Measurements from ENCODE around the gene ZDHHC14.

The ZDHHC14 gene

DNA sequence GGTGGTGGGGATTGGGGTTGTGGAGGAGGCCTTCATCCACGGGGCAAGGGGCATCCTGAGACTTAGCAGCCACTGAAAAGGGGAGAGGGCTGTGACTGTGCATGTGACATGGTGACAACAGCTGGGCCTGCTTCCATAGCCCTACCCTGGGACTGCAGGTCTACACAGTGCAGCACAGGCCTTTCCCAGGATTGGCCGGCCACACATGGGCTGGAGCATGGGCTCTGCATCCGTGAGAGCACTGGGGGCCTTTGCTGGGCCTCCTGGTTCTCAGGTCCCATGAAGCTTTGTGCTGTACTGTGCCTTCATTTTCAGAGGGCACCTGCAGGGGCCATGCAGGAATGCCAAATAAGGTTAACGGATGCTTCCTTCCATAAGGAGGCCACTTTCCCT lies 56.0 kb downstream of the ZDHHC14 start:
- no peak for DNase-seq (ENCODE audit: low read depth, low spot score)
- in situ Hi-C loops (cut with HindIII; ENCODE audit: low sequenced_read_pairs), result no loop called here
- no peak overlapping the region for H3K4me3 ChIP-seq (ENCODE audit: low read depth, low read length)
- TF ChIP-seq, protein P1, sequence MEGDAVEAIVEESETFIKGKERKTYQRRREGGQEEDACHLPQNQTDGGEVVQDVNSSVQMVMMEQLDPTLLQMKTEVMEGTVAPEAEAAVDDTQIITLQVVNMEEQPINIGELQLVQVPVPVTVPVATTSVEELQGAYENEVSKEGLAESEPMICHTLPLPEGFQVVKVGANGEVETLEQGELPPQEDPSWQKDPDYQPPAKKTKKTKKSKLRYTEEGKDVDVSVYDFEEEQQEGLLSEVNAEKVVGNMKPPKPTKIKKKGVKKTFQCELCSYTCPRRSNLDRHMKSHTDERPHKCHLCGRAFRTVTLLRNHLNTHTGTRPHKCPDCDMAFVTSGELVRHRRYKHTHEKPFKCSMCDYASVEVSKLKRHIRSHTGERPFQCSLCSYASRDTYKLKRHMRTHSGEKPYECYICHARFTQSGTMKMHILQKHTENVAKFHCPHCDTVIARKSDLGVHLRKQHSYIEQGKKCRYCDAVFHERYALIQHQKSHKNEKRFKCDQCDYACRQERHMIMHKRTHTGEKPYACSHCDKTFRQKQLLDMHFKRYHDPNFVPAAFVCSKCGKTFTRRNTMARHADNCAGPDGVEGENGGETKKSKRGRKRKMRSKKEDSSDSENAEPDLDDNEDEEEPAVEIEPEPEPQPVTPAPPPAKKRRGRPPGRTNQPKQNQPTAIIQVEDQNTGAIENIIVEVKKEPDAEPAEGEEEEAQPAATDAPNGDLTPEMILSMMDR (IDR thresholded peaks at IDR 0.05; ENCODE audit: low read depth, low read length), result no peak

DNA sequence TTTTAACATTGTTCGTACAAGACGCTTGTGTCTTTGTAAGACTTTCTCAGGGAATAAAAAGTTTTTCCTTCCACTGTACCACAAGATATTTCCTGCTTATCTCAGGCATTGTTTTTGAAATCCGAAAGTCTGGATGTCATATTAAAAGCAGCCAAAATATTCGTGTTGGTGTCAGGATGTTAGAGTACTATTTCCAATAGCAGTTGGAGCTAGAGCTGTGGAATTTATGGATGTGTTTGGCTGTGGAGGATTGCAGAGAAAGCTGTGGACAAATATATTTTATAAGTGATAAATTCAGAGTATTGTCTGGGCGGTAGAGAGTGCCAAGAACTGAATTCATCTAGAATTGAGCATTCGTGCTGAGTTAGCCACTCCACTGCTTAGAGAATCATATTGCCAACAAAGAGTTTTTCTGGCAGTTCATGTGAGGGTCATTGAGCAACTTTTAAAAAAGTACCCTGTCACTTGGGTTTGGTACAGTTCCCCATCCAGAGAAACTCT lies 57.7 kb downstream of the ZDHHC14 start:
- in situ Hi-C loops (cut with HindIII; ENCODE audit: low sequenced_read_pairs), result no loop called here
- no peak for DNase-seq (ENCODE audit: low read depth, low spot score)
- H3K4me3 ChIP-seq (ENCODE audit: low read depth, low read length), result no peak overlapping the region
- TF ChIP-seq, protein P1 (IDR thresholded peaks at IDR 0.05; ENCODE audit: low read depth, low read length), result no peak

DNA sequence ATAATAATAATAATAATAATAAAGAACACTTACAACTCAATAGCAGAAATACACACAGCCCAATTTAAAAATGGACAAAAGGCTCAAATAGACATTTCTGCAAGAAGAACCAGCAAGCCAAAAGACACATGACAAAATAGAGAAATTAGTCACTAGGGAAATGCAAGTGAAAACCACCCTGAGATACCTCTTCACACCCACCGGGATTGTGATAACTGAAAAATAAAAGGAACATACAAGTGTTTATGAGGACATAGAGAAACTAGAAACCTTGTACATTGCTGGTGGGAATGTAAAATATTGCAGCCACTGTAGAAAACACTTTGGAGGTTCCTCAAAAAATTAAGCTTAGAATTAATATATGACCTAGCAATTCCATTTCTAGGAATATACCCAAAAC lies 59.2 kb downstream of the ZDHHC14 start:
- no peak for DNase-seq (ENCODE audit: low read depth, low spot score)
- in situ Hi-C loops (cut with HindIII; ENCODE audit: low sequenced_read_pairs), result no loop called here
- H3K4me3 ChIP-seq (ENCODE audit: low read depth, low read length), result no peak overlapping the region
- TF ChIP-seq, protein P1 (IDR thresholded peaks at IDR 0.05; ENCODE audit: low read depth, low read length), result no peak

DNA sequence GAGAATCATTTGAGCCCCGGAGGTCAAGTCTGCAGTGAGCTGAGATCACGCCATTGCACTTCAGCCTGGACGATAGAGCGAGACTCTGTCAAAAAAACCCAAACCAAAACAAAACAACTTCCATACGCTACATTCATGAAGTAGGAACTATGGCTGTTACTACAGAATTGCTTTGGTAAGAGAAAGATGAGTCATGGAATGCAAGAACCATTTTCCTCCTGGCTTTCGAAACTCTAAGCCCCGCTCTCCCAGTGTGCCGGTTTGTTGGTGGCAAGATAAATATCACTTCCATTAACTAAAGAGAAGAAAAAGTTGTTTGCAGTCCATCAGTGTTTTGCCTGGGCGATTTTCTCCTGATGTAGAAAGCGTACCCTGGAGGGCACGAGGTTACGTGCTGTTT lies 61.3 kb downstream of the ZDHHC14 start:
- TF ChIP-seq, protein P1 (IDR thresholded peaks at IDR 0.05; ENCODE audit: low read depth, low read length), result no peak
- H3K4me3 ChIP-seq (ENCODE audit: low read depth, low read length), result no peak overlapping the region
- DNase-seq (ENCODE audit: low read depth, low spot score), result peak; percentile 72
- in situ Hi-C loops (cut with HindIII; ENCODE audit: low sequenced_read_pairs), result no loop called here

DNA sequence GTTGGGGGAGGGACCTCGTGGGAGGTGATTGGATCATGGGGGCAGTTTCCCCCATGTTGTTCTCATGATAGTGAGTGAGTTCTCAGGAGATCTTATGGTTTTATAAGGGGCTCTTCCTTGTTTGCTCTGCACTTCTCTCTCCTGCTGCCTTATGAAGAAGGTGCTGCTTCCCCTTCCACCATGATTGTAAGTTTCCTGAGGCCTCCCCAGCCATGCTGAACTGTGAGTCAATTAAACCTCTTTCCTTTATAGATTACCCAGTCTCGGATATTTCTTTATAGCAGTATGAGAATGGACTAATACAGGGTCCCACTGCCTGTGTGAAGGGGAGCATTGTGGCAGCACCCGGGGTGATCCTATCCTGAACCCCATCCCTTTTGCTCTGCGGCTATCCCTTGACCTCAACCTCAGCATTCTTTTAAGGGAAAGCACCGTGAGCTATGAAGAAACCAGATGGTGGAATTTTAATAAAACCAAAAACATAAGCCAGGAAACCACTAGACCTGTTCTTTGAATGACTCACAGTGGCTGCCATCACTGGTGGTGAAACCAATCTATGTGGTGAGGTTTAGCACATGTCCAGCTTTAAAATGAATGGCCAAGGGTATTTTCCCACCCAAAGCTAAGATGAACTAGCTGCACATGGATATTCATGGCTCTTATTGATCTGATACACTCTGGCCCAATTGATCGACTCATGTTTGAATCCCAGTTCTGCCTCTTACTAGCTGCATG lies 62.2 kb downstream of the ZDHHC14 start:
- H3K4me3 ChIP-seq (ENCODE audit: low read depth, low read length), result no peak overlapping the region
- peak; percentile 90 for DNase-seq (ENCODE audit: low read depth, low spot score)
- TF ChIP-seq, protein P1 (IDR thresholded peaks at IDR 0.05; ENCODE audit: low read depth, low read length), result no peak
- in situ Hi-C loops (cut with HindIII; ENCODE audit: low sequenced_read_pairs), result no loop called here

DNA sequence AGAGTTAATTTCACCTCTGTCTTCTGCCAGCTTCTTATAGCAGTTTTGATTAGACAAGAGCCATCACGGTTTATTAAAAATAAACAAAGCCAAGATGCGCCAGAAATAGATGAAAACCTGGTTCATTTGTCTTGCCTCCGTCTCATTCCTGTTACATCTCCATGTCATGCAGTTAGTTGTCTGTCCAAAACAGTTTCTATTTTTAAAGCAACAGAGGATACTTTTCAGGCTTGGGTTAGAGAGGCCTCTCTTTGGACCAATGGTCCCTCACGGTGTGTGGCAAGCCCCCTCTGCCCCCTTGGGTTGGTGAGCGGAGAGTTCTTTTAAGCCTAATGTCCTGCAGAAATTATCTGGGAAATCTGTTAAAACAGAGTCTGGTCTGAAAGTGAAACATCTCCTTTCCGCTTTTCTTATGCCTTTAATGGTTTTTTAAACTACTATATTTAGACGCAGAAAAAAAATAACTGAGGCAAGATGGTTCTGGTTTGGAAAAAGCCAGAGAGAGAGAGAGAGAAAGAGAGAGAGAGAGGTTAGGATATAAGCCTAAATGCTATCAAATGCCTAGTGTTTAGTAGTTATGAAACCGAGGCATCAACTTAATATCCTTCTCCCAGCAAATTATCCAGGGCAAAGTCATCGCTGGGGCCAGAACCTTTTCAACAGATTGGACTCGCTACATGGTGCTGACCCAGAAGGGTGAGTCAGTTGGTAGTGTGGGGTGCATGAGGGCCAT lies 64.5 kb downstream of the ZDHHC14 start:
- no peak for DNase-seq (ENCODE audit: low read depth, low spot score)
- in situ Hi-C loops (cut with HindIII; ENCODE audit: low sequenced_read_pairs), result no loop called here
- H3K4me3 ChIP-seq (ENCODE audit: low read depth, low read length), result no peak overlapping the region
- TF ChIP-seq, protein P1 (IDR thresholded peaks at IDR 0.05; ENCODE audit: low read depth, low read length), result no peak

Measured in astrocyte of the spinal cord (primary cell).